ENCODE measurements around the gene OCA2. TPM values are rescaled to one million over a fixed set of nuclear protein-coding genes. Genes with fewer than 3 reads are reported as not detected.
"Not testable (repeated sequence)": the region's sequence is repeated elsewhere in the genome, so short reads cannot be mapped to it uniquely, and the experiment has no call there.

OCA2 gene
- total RNA-seq, 1 donor from 2014 or later: not detected

DNA sequence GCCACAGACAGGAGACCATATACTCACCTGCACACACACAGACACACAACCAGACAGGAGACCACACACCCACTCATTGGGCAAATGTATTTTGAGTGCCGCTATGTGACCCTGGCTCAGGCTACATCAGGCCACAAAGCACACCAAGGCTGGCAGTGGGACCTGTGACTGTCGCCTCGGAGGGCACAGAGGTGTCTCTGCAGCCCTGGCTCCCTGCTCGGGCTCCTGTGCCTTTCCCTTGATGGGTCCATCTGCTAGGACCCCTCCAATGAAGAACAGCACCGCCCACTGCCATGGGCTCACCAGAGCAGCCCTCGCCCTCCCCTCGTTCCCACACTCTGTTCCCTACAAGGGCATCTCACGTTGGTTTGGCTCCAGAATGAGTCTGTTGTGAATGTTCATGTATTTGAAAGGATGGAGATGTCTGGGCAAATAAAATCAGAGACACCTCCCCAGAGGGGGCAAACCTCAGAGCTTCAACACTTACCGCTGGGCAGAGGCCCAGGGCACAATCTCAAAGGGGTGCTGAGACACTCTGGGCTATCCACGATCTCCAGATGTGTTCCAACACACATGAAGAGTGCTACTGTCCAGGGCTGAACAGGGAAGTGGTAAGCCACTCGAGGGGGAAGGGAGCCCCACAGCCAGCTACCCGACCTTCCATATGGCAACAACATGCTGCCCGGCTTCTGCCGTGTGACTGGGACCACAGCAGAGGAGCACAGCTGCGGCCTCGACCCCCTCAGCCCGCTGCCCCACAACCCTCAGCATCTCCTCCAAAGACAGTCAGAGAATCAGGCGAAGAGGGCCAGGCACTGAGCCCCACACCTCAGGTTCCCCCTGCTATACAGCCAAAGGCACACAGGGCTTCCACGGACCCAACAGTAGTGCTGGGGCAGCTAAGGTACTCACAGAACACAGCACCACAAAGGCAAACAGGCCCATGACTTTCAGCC is 74.9 kb downstream of the OCA2 start:
- DNase-seq (ENCODE audit: low read depth in 2 of 2): no peak

DNA sequence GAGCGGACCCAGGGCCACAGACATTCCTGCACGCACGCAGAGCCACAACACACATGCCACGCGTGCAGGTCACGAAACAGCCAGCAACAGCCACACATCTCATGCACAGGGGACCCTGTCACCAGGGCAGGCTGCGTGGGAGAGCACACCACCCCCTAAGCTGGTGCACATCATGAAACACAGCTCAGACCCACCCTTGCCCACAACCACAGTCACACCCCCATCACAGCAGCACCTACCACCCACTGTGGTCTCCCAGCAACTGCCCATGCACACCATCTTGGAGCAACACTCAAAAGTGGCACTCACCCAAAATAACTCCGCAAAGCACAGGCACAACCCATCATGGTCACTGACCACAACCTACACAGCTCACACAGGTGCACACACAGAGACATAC is 75.7 kb downstream of the OCA2 start:
- DNase-seq (ENCODE audit: low read depth in 2 of 2): no peak

DNA sequence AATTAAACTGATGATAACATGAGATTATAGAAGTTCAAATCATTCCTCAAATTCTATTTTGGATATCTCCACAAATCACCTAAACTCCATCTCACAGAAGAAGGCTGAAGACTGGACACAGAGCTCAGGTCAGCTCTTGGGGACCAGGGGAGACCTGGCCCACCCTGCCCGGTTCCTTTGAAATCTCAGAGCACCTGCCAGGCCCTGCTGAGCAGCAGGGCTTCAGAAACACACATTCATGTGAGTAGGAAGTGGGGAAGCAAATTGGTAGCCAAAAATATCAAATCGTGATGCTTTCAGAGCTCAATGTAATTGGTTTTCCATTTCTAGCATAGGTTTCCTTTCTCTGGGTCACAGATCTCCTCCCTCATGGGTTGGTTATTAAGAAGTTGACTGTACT is 76.2 kb downstream of the OCA2 start:
- no peak for DNase-seq (ENCODE audit: low read depth in 2 of 2)

DNA sequence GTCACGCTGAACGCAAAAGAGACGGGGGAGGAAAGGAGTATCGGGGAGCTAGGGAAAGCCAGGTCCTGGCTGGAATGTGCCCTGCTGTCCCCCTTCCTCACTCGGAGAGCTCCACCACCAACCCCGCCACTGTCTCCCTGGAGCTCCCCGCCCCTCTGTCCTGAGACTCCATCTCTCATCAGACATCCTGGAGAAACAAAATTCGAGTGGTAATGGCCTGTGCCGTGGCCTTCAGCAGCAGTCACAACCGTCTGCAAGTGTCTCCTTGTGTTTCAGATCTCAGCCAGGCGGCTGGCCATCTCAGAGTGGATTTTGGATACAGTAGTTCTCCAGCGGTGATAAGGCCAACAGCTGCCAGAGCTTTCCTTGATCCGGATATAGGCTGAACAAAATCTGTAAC is 76.9 kb downstream of the OCA2 start:
- no peak for DNase-seq (ENCODE audit: low read depth in 2 of 2)

DNA sequence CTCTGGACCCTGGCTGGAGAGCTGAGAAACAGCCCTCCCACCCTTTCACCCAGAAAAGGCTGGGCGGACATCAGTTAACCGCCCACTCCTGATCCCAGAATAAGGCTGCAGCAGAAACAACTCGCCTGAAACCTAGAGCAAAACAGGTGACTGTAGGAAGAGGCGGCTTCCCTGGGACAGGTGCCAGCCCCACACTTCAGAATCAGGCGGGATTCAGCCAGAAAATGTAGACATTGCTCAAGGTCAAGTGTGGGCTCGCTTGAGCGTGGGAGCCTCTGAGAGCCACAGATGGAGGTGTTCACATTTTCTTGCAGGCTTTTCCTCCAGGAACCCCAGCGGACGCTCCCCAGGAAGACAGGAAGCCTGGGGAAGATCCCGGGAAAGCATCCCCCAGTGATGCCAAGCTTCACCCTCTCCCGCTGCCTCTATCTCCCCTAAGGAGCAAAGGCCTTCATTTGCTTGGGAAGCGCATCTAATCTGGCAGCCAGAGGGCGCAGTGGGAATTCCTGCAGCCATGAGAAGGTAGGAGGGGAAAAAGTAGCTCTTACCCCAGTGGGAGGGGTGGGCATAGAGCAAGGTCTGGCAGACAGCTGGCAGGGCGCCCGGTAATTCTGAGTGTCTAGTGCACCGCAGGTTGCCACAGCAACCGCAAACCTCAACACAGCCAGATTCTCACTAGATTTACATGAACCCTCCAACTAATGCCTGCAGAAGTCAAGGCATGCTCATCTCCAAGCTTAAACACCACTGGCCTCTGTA is 77.7 kb downstream of the OCA2 start:
- peak in 1 of 2 donors; percentile 9 for DNase-seq (ENCODE audit: low read depth in 2 of 2)

DNA sequence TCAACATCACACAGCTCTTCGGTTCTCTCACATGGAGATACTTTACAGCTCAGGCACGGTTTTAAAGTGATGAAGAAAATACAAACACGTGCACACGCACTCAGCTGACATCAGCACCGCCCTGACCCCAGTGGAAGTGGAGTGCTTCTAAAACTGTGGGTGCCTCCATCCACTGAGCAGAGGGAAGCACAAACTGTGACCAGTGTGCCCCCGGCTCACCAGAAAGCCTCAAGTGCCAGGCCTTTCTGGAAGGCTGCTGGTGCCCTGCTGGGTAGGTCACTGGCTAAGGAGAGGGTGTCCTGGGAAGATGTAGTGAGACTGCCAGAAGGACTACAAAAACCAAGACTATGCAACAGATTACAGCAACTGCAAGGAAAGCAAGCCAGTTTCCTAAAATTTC is 78.5 kb downstream of the OCA2 start:
- DNase-seq (ENCODE audit: low read depth in 2 of 2): no peak

DNA sequence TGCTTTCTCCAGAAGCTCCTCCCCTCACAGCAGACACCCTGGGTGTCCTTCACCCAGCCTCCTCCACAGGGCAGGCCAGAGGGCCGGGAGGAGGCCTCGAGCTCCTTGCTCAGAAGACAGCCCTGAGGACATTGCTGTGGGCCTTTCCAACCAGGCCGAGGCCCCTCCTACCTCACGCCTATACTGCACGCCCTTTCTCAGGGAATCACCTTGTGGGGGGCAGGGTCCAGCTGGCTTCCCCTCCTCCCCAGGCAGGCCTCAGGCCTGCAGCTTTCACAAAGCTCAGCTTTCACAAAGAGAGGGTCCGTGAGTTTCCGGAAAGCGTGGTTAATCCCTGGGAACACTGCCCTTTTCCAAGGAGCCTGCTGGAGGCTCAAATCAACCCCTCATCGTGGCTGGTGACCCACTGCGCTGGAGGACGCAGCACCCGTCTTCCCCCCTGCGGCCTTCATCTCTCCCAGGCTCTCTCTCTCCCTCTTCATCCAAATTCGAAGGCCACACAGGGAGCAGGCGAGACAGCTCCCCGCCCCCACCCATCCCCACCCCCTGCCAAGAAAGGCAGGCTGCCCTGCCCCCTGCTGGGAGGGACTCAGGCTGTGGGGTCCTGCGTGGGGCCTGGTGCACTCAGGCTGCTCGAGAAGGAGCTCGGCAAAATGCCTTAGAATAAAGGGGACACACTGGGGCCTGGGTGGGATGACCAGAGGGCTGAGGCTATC is 79.4 kb downstream of the OCA2 start:
- no peak for DNase-seq (ENCODE audit: low read depth in 2 of 2)

DNA sequence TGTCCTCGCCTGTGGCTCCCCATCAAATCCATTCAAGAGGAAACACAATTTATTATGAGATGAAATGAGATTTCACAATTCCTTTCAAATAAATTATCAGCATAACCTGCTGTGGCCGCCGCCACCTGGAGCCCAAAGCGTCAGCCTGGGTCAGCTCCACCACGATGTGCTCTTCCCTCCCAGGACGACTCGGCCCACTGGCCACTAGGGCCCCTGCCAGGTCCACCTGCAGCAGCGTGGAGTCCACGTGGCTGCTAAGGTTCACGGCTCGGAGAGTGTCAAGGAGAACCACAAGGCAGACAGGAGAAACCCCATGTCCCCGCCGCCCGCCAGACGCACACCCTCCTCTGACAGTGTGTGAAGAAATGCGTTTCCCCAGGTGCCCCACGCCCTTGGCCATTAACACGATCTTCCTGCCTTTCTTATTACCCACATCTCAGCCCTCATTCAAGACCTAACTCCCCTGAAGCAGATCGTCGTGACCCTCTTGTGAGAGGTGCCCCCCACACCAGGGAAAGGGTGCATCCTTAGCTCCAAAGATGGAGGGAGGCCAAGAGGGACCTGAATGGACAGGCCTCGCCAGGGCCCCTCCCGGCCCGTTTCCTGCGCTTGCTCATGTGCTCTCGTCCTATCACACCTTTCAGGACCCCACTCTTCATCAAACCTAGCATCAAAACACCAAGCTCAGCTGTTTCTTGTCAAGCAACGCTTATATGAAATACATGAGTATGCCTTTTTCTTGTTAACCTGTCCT is 80.6 kb downstream of the OCA2 start:
- no peak for DNase-seq (ENCODE audit: low read depth in 2 of 2)

DNA sequence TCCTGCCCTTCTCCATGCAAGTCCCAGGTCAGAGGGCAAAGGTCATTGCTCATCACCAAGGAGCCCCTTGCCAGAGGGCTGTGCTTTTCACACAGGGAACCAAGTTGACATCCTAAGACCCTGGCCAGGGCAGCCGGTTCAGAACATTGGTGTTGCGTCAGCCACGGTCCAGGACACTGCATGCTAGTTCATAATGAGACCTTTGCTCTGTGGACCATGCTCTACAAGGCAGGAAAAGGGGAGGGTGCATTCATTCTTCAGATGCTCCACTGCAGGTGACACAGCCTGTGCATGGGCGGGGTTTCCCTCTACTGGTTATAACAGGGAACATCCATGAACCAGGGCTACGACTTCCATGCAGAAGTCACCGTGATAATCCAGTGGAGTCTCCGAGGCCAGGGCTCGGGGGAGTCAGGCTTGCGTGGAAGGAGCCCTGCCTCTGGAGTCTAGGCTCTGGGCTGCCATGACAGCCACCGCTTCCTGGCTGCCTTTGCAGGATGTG is 81.6 kb downstream of the OCA2 start:
- no peak for DNase-seq (ENCODE audit: low read depth in 2 of 2)

DNA sequence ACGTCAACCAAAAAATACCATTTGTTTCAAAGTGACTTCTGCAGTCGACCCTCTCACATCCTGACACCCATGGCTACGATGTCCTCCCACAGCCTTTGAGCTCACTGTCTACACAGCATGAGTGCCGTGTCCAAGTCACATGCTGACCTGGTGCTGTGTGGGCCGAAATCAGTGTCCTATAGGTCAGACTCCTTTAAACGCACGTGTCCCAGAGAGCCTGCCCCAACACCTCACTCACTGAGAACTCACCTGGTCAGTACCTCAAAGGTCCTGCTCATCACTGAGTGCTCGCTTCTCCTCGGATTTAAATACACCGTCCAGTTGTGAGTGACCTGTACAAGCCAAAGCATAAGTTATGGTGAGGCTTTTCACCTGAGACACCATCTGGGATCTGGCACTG is 83.3 kb downstream of the OCA2 start:
- no peak for DNase-seq (ENCODE audit: low read depth in 2 of 2)

DNA sequence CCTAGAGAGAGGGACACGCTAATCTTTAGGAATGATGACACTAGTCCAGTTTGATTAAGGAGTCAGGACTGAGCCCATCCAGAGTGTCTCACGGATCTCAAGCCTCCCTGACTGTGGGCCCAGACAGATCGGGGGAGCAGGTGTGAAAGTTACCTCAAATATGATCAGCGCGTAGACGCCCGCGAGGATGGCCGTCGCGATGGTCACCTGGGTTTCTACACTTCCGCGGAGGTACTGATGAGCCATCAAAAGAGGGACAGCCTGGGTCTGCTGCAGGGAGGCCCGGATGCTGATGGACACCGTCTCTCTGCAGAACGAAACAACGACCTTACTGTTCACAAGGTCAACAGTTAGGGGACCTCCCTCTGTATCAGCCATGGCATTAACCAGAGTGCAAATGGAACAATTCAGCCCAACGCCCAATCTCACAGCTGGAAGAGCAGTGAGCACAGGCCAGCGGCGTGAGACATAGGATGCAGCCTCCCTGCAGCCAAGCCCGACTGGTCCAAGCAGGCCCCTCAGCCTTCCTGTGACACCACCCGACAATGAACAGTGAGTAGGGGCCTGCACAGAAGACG is 84.4 kb downstream of the OCA2 start:
- DNase-seq (ENCODE audit: low read depth in 2 of 2): no peak

DNA sequence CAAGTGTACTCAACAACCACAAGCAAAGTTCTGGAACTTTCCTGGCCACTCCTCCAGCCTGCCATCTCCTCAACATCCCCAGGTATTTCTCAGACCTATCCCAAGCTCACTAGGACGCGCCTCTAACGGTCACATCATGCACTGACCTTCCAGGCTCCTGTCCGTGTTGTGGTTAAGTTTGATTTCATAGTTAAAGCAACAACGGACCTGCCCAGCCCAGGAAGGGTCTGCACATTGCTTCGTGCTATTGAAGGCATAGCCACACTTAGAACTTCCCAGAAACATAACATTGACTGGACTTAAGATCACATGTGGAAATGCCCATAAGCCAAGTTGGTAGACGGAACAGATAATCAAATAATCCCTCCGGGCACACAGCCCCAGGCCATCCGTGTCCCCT is 85.1 kb downstream of the OCA2 start:
- no peak for DNase-seq (ENCODE audit: low read depth in 2 of 2)

DNA sequence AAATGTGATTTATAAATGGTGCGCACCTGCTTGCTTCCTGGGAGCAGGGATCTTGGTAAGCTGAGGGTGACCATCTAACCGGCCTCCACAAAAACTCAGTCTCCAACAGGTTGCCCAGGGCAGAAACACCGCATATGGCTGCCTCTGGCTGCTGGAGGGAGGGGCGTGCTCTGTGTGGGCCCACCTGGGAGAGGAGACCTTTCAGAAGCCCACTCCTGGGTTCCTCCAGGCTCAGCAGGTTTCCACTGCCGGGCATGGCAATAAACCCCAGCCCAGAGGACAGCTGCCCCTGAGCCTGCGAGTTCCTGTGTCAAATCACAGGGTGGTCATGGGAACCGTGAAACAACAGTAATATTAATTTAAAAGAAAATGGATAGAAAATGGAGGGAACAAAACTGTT is 85.6 kb downstream of the OCA2 start:
- no peak for DNase-seq (ENCODE audit: low read depth in 2 of 2)

DNA sequence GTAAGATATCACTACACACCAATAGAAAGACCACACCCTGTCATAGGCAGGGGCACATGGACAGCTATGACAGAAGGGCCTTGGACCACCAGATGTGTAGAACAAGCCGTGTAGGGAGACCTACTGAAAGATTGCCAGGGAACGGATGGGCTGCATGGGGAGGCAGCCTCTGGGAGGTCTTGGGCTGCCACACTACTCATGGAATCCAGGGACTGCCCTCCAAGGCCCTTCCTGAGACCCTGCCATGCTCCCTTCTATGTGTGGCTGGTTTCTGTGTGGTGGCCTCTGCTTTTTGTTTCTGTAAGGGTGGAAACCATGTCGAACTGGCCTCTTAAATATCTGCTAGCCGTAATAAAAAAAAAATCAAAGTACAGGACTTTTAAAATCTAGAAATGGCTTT is 86.9 kb downstream of the OCA2 start:
- DNase-seq (ENCODE audit: low read depth in 2 of 2): no peak

DNA sequence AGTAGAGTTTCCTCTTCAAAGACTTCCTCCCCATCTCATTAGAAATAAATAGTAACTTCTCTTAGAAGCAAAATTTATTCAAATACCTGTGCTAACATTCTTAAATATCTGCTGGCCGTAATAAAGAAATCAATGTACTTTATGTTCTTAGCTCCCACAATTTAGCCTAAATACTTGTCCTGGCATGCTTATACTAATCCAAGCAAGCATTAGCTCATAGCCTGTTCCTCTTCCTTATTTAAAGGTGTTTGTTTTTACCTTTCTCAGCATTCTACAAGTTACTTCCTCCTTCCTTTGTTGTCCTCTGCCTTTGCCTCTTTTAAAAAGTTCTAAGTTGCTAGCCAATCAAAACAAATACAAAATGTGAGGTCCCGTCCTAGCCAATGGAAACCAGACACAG is 90.9 kb downstream of the OCA2 start:
- not testable (repeated sequence) for DNase-seq (ENCODE audit: low read depth in 2 of 2)

DNA sequence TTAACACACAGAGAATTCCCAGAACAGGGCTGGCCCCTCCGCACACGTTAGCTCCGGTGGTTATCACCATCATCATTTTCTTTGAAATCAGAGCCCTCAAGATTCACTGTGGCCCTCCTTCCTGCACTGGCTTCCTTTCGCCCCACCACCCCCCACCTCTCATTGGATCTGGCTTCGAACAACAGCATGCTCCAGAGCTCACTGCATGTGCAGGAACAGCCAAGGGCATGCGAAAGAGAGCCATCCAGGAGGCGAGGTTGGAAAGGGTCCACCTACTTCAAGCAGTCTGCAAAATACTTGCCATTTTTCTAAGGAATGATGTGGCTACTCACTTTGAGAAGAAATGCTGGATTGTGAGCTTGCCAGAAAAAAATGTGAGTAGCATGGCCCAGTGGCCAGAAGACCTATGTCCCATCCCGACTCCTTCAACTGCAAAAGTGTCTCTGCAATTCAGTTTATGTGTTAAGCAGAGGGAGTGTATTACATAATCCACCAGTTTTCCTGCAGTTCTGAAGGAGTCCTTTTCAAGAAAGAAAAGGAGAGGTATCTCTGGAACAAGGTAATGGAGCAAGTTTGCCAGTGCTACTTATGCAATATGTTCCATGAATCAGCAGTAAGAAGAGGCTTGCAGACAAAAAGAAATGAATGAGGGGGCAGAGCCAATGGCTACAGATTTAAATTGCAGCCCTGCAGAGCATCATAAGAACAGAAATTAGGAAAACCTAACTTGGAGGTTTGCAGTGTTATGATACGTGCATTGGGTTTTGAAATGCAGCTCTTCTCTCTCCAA is 92.8 kb downstream of the OCA2 start:
- DNase-seq (ENCODE audit: low read depth in 2 of 2): no peak

DNA sequence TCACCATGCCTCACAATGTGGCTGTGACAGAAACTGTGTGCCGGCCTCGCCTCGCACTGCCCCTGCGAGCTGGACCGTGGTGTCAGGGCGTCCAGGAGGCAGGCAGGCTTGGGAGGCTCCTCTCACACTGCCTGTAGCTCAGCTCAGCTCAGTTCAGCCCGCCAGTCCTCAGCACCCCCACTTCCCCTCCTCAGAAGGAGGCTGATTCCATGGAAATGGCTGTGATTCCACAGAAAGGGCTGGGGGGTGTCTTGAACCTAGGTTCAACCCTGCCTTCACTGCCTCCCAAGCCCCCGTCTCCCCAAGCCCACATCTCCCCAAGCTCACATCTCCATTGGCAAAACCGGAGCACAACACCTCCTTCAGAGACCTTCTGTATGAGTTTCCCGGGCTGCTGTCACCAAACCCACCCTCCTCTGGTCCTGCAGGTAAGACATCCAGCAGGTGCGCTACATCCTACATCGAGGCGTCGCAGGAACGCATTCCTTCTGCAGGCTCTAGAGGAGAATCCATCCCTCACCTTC is 94.0 kb downstream of the OCA2 start:
- DNase-seq (ENCODE audit: low read depth in 2 of 2): no peak

DNA sequence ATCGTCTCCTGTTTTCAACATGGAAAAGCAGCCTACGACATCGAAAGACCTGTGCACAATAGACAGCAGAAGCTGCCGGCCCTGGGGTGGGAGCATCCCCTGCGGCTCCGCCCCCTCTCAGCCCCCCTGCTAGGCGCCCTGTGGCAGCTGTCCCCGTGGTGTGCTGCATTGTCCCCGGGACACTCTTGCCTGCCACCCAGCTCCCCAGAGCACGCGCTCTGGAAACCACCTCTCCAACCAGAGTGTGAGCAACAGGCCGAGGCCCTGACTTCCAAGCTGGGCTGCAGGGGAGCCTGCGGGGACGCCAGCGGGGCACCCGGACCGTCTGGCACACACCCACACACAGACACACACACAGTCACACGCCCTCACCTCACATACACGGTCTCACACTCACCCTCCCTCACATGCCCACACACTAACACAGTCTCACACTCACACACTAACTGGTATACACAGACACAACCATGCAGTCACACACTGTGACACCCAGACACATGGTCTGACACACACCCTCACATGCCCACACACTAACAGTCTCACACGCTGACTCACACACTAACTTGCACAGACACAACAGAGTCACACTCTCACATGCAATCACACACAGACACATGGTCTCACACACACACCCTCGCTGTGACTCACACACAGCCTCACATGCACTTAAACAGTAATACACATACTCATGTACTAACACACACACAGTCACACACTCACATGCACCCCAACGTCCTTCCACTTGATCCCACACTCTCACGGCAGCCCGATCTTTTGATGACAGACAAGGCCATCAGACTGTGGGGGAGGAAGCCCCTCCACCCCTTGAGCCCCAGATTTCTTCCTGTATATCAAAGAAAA is 94.7 kb downstream of the OCA2 start:
- DNase-seq (ENCODE audit: low read depth in 2 of 2): no peak

All from dermis microvascular lymphatic vessel endothelial cell (primary cell).